OCI-LY3 (cell line): ENCODE results near the gene U2AF1.
"Not testable (repeated sequence)": the region's sequence is repeated elsewhere in the genome, so short reads cannot be mapped to it uniquely, and the experiment has no call there.

Experiments
- EZH2phosphoT487 ChIP-seq: fragments of 200-600 bp; shearing (Covaris generic); IDR thresholded peaks from 2 replicates; pipeline ENCODE4 v1.6.1; 2018; ENCODE audit warnings: antibody characterized with exemption, mixed run types, low read depth
- TF ChIP-seq, protein P1 (sequence below): fragments of 200-600, 300-600 bp; sonication (generic); IDR thresholded peaks from 2 replicates; pipeline ENCODE4 v1.5.1; 2014; ENCODE audit warnings: antibody characterized with exemption, low read length, low read depth

GRCh38 chr21:43075170-43076022, 32.0 kb downstream of the U2AF1 start, which contains the start of gene CBS:
- TF ChIP-seq EZH2phosphoT487: not testable (repeated sequence)
- TF ChIP-seq, protein P1, sequence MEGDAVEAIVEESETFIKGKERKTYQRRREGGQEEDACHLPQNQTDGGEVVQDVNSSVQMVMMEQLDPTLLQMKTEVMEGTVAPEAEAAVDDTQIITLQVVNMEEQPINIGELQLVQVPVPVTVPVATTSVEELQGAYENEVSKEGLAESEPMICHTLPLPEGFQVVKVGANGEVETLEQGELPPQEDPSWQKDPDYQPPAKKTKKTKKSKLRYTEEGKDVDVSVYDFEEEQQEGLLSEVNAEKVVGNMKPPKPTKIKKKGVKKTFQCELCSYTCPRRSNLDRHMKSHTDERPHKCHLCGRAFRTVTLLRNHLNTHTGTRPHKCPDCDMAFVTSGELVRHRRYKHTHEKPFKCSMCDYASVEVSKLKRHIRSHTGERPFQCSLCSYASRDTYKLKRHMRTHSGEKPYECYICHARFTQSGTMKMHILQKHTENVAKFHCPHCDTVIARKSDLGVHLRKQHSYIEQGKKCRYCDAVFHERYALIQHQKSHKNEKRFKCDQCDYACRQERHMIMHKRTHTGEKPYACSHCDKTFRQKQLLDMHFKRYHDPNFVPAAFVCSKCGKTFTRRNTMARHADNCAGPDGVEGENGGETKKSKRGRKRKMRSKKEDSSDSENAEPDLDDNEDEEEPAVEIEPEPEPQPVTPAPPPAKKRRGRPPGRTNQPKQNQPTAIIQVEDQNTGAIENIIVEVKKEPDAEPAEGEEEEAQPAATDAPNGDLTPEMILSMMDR: not testable (repeated sequence)
